ENCODE results near the gene KCNH2. TPM values are rescaled to one million over a fixed set of nuclear protein-coding genes. Genes with fewer than 3 reads are reported as not detected.
A peak's percentile ranks its signal among the peaks of the same experiment; 100 is the strongest.

The KCNH2 gene
- total RNA-seq, 2 experiments from 2014 or later: 0.34 to 0.45 TPM

GRCh38 chr7:150943453-150943814 lies 34.7 kb downstream of the KCNH2 start:
- Mint-ChIP-seq H3K4me1 (ENCODE audit: low read depth) (peaks cover 27% of the 10 kb centered on the region), H3K36me3 (no peaks in the 10 kb centered on the region), H3K4me3 (no peak overlapping the region), H3K27me3 (peaks cover 6% of the 10 kb centered on the region), H3K27ac (no peak overlapping the region), H3K9me3 (no peaks in the 10 kb centered on the region)
- intact Hi-C loops (cut with micrococcal nuclease): no loop called here
- ChIA-PET CTCF (interaction anchor here (1.7 kb wide), 1 partner anchor 19 kb away, joined by 5 read pairs; no protein-coding TSS in a partner anchor), POLR2A (interaction anchor here (1.1 kb wide), 1 partner anchor 10 kb away, joined by 3 read pairs; no protein-coding TSS in a partner anchor)
- no peak for DNase-seq

- H3K27me3 Mint-ChIP-seq: peaks cover 3% of the 10 kb centered on the region
- ChIA-PET CTCF (interaction anchor here (1.3 to 1.7 kb wide), 3 partner anchors 20 to 181 kb away, joined by 5 to 8 read pairs (median 6); no protein-coding TSS in a partner anchor), POLR2A (interaction anchor here (1.1 kb wide), 1 partner anchor 11 kb away, joined by 3 read pairs; no protein-coding TSS in a partner anchor)
- H3K9me3 Mint-ChIP-seq: no peaks in the 10 kb centered on the region
- H3K36me3 Mint-ChIP-seq: no peaks in the 10 kb centered on the region
- peaks cover 33% of the 10 kb centered on the region for H3K4me1 Mint-ChIP-seq (ENCODE audit: low read depth)
- intact Hi-C loops (cut with micrococcal nuclease): no loop called here
- H3K4me3 Mint-ChIP-seq: no peak overlapping the region
- no peak overlapping the region for H3K27ac Mint-ChIP-seq
- DNase-seq: peak; percentile 8
These were observed 35.3 kb downstream of the KCNH2 start for GRCh38 chr7:150942591-150943452.

- no peak overlapping the region for H3K27ac Mint-ChIP-seq
- CTCF ChIA-PET: interaction anchor here (1.3 to 1.7 kb wide), 3 partner anchors 20 to 182 kb away, joined by 5 to 8 read pairs (median 6); no protein-coding TSS in a partner anchor
- peaks cover 40% of the 10 kb centered on the region for H3K4me1 Mint-ChIP-seq (ENCODE audit: low read depth)
These were observed 36.0 kb downstream of the KCNH2 start for GRCh38 chr7:150942001-150942590.

GRCh38 chr7:150941351-150942000 lies 36.6 kb downstream of the KCNH2 start:
- ChIA-PET POLR2A (no interaction called here), CTCF (interaction anchor here (1.3 to 1.7 kb wide), 3 partner anchors 21 to 183 kb away, joined by 5 to 8 read pairs (median 6); no protein-coding TSS in a partner anchor)
- H3K9me3 Mint-ChIP-seq: no peaks in the 10 kb centered on the region
- H3K4me3 Mint-ChIP-seq: no peak overlapping the region
- no peak overlapping the region for H3K27ac Mint-ChIP-seq
- DNase-seq: no peak
- H3K36me3 Mint-ChIP-seq: no peaks in the 10 kb centered on the region
- intact Hi-C loops (cut with micrococcal nuclease): no loop called here
- peaks cover 40% of the 10 kb centered on the region for H3K4me1 Mint-ChIP-seq (ENCODE audit: low read depth)
- peaks cover 3% of the 10 kb centered on the region for H3K27me3 Mint-ChIP-seq

More at GRCh38 chr7:150942001-150942590, 36.0 kb downstream of the KCNH2 start:
- H3K4me3 Mint-ChIP-seq: no peak overlapping the region
- peak; percentile 74 for DNase-seq
- POLR2A ChIA-PET: interaction anchor here (1.1 kb wide), 1 partner anchor 12 kb away, joined by 3 read pairs; no protein-coding TSS in a partner anchor
- H3K9me3 Mint-ChIP-seq: no peaks in the 10 kb centered on the region
- peaks cover 3% of the 10 kb centered on the region for H3K27me3 Mint-ChIP-seq
- intact Hi-C loops (cut with micrococcal nuclease): no loop called here
- no peaks in the 10 kb centered on the region for H3K36me3 Mint-ChIP-seq

GRCh38 chr7:150940431-150941102 lies 37.6 kb downstream of the KCNH2 start:
- ChIA-PET CTCF (interaction anchor here (1.0 kb wide), 1 partner anchor 22 kb away, joined by 3 read pairs; no protein-coding TSS in a partner anchor), POLR2A (interaction anchor here (0.6 kb wide), 1 partner anchor 519 kb away, joined by 3 read pairs; no protein-coding TSS in a partner anchor)
- no peaks in the 10 kb centered on the region for H3K9me3 Mint-ChIP-seq
- H3K27me3 Mint-ChIP-seq: peaks cover 1% of the 10 kb centered on the region
- H3K27ac Mint-ChIP-seq: no peak overlapping the region
- DNase-seq: no peak
- H3K36me3 Mint-ChIP-seq: no peaks in the 10 kb centered on the region
- H3K4me3 Mint-ChIP-seq: no peak overlapping the region
- intact Hi-C loops (cut with micrococcal nuclease): no loop called here
- H3K4me1 Mint-ChIP-seq (ENCODE audit: low read depth): peaks cover 40% of the 10 kb centered on the region

- Mint-ChIP-seq H3K27ac (no peak overlapping the region), H3K4me3 (no peak overlapping the region), H3K27me3 (no peaks in the 10 kb centered on the region), H3K36me3 (no peaks in the 10 kb centered on the region), H3K4me1 (ENCODE audit: low read depth) (peaks cover 40% of the 10 kb centered on the region), H3K9me3 (no peaks in the 10 kb centered on the region)
- ChIA-PET CTCF (interaction anchor here (1.2 to 2.9 kb wide), 2 partner anchors 41 to 47 kb away, joined by 4 to 12 read pairs; no protein-coding TSS in a partner anchor), POLR2A (no interaction called here)
- no peak for DNase-seq
- intact Hi-C loops (cut with micrococcal nuclease): loop anchor here (5.0 kb wide), 1 partner anchor 42 kb away; no protein-coding TSS in a partner anchor
These were observed 38.7 kb downstream of the KCNH2 start for GRCh38 chr7:150939466-150939865.

- H3K27me3 Mint-ChIP-seq: no peaks in the 10 kb centered on the region
- POLR2A ChIA-PET: no interaction called here
- CTCF ChIA-PET: interaction anchor here (1.2 to 2.9 kb wide), 3 partner anchors 41 to 63 kb away, joined by 4 to 12 read pairs (median 5); no protein-coding TSS in a partner anchor
- H3K4me1 Mint-ChIP-seq (ENCODE audit: low read depth): peaks cover 40% of the 10 kb centered on the region
- H3K4me3 Mint-ChIP-seq: no peak overlapping the region
- no peak overlapping the region for H3K27ac Mint-ChIP-seq
- H3K9me3 Mint-ChIP-seq: no peaks in the 10 kb centered on the region
- DNase-seq: no peak
- intact Hi-C loops (cut with micrococcal nuclease): loop anchor here (5.0 kb wide), 1 partner anchor 42 kb away; no protein-coding TSS in a partner anchor
- H3K36me3 Mint-ChIP-seq: no peaks in the 10 kb centered on the region
These were observed 39.1 kb downstream of the KCNH2 start for GRCh38 chr7:150939052-150939451.

- Mint-ChIP-seq H3K27ac (peak overlapping the region; percentile 28), H3K9me3 (no peaks in the 10 kb centered on the region), H3K27me3 (no peaks in the 10 kb centered on the region), H3K4me1 (ENCODE audit: low read depth) (peaks cover 40% of the 10 kb centered on the region), H3K4me3 (no peak overlapping the region), H3K36me3 (no peaks in the 10 kb centered on the region)
- ChIA-PET CTCF (interaction anchor here (1.3 to 2.9 kb wide), 3 partner anchors 40 to 62 kb away, joined by 5 to 12 read pairs (median 8); no protein-coding TSS in a partner anchor), POLR2A (no interaction called here)
- intact Hi-C loops (cut with micrococcal nuclease): loop anchor here (5.0 kb wide), 1 partner anchor 41 kb away; no protein-coding TSS in a partner anchor
- DNase-seq: no peak
These were observed 39.6 kb downstream of the KCNH2 start for GRCh38 chr7:150938566-150938965.

- Mint-ChIP-seq H3K4me3 (peak overlapping the region; percentile 52), H3K27ac (peak overlapping the region; percentile 28), H3K9me3 (no peaks in the 10 kb centered on the region), H3K4me1 (ENCODE audit: low read depth) (peaks cover 39% of the 10 kb centered on the region), H3K36me3 (no peaks in the 10 kb centered on the region), H3K27me3 (no peaks in the 10 kb centered on the region)
- DNase-seq: peak; percentile 64
- intact Hi-C loops (cut with micrococcal nuclease): loop anchor here (5.0 kb wide), 1 partner anchor 41 kb away; no protein-coding TSS in a partner anchor
- CTCF ChIA-PET: interaction anchor here (1.0 to 2.9 kb wide), 4 partner anchors 25 to 62 kb away, joined by 5 to 12 read pairs (median 7); no protein-coding TSS in a partner anchor
- POLR2A ChIA-PET: no interaction called here
These were observed 40.1 kb downstream of the KCNH2 start for GRCh38 chr7:150937848-150938561.

- no peaks in the 10 kb centered on the region for H3K27me3 Mint-ChIP-seq
- no peaks in the 10 kb centered on the region for H3K9me3 Mint-ChIP-seq
- DNase-seq: no peak
- intact Hi-C loops (cut with micrococcal nuclease): loop anchor here (5.0 kb wide), 1 partner anchor 39 kb away; no protein-coding TSS in a partner anchor
- H3K4me1 Mint-ChIP-seq (ENCODE audit: low read depth): peaks cover 25% of the 10 kb centered on the region
- ChIA-PET CTCF (no interaction called here), POLR2A (no interaction called here)
- H3K27ac Mint-ChIP-seq: no peak overlapping the region
- H3K4me3 Mint-ChIP-seq: no peak overlapping the region
- H3K36me3 Mint-ChIP-seq: no peaks in the 10 kb centered on the region
These were observed 42.1 kb downstream of the KCNH2 start for GRCh38 chr7:150936018-150936417.

Measured in activated CD4-positive, alpha-beta memory T cell treated with anti-CD3 and anti-CD28 coated beads for 36 hours (primary cell).